Measurements from ENCODE around the gene PPME1.

PPME1 gene

DNA sequence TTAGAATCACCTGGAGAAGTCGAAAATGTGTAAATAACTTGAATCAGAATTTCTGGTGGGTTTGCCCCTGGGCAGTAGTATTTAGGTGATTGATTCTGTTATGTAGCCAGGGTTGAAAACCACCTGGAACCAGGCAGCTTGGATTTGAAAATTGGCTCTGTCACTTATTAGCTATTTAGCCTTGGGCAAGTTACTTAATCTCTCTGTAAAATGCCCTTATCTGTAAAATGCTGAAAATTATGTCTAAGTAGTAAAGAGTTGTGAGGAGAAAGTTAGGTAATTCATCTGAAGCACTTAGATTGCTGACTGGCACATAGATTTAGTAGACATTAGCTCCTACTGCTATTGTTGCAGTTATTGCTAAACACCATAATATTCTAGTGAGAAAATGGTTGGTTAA, 49.3 kb downstream of the PPME1 start:
- peak; percentile 8 for DNase-seq (ENCODE audit: low read depth)
- no peak overlapping the region for H3K4me3 ChIP-seq (replicated peaks; ENCODE audit: low read depth, low read length)
- TF ChIP-seq, protein P1, sequence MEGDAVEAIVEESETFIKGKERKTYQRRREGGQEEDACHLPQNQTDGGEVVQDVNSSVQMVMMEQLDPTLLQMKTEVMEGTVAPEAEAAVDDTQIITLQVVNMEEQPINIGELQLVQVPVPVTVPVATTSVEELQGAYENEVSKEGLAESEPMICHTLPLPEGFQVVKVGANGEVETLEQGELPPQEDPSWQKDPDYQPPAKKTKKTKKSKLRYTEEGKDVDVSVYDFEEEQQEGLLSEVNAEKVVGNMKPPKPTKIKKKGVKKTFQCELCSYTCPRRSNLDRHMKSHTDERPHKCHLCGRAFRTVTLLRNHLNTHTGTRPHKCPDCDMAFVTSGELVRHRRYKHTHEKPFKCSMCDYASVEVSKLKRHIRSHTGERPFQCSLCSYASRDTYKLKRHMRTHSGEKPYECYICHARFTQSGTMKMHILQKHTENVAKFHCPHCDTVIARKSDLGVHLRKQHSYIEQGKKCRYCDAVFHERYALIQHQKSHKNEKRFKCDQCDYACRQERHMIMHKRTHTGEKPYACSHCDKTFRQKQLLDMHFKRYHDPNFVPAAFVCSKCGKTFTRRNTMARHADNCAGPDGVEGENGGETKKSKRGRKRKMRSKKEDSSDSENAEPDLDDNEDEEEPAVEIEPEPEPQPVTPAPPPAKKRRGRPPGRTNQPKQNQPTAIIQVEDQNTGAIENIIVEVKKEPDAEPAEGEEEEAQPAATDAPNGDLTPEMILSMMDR (IDR thresholded peaks at IDR 0.05; ENCODE audit: low read length, missing control alignments): no peak

DNA sequence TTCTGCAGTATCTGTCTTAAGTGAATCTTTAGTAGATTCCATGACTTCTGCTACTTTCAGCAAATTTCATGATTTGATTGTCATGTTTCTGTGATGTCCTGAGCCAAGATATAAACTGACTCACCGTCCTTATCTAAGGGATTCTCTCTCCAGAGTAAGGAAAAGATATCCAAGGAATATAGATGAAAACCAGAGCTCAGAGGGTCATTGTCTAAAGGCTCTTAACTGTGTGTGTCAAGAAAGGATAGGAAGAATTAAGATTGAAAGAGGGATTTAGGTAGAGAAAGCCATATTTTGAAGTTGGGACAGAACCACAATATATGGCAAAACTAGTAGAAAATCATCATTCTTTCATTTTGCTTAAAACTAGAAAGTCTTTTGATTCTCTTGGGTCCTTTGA, 50.7 kb downstream of the PPME1 start:
- TF ChIP-seq, protein P1 (IDR thresholded peaks at IDR 0.05; ENCODE audit: low read length, missing control alignments): no peak
- no peak overlapping the region for H3K4me3 ChIP-seq (replicated peaks; ENCODE audit: low read depth, low read length)
- no peak for DNase-seq (ENCODE audit: low read depth)

- no peak for DNase-seq (ENCODE audit: low read depth)
- TF ChIP-seq, protein P1 (IDR thresholded peaks at IDR 0.05; ENCODE audit: low read length, missing control alignments): no peak
- H3K4me3 ChIP-seq (replicated peaks; ENCODE audit: low read depth, low read length): no peak overlapping the region
Measured at GRCh38 chr11:74225565-74225964, 54.5 kb downstream of the PPME1 start.

DNA sequence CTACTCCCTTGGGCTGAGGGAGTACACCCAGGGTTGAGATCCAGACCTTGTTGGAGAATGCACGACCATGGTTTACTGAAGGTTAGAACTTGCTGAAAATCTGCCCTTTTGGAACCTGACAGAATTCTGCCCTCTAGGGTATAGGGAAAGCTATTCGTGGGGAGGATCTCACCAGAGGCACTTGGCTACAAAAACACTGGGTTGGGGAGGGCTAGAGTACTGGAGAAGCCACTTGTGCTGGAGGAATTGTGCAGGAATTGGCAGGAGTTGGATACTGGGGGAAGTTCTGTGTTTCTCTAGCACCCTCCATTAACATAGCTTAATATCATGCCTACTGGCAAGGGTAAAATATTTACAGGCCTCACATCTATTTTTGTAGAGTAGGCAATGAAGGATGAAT, 55.8 kb downstream of the PPME1 start:
- TF ChIP-seq, protein P1 (IDR thresholded peaks at IDR 0.05; ENCODE audit: low read length, missing control alignments): no peak
- DNase-seq (ENCODE audit: low read depth): no peak
- H3K4me3 ChIP-seq (replicated peaks; ENCODE audit: low read depth, low read length): no peak overlapping the region

DNA sequence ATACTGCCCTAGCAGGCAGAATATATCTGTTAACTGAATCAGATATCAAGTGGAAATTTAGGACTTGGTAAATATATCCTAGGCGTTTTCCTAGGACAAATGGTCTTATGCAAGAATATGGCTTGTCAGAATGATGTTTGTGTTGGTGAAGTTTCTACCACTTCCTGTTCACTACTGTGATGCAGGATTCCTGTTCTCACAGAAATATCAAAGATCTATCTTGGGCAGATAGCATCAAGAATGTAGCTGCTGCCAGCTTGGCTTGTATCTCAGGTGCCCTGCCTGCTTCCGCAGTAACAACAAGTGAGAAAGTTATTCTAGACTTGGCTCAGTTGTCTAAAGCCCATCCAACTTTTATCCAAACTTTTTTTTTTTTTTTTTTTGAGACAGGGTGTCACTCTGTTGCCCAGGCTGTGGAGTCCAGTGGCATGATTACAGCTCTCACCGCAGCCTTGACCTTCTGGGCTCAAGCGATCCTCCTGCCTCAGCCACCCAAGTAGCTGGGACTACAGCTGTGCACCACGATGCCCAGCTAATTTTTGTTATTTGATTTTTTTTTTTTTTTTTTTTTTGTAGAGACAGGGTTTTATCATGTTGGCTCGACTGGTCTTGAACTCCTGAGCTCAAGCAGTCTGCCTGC, 61.3 kb downstream of the PPME1 start:
- peak; percentile 20 for DNase-seq (ENCODE audit: low read depth)
- H3K4me3 ChIP-seq (replicated peaks; ENCODE audit: low read depth, low read length): no peak overlapping the region
- TF ChIP-seq, protein P1 (IDR thresholded peaks at IDR 0.05; ENCODE audit: low read length, missing control alignments): no peak

- TF ChIP-seq, protein P1 (IDR thresholded peaks at IDR 0.05; ENCODE audit: low read length, missing control alignments): no peak
- no peak overlapping the region for H3K4me3 ChIP-seq (replicated peaks; ENCODE audit: low read depth, low read length)
- DNase-seq (ENCODE audit: low read depth): no peak
Measured at GRCh38 chr11:74233683-74234082, 62.6 kb downstream of the PPME1 start.

GRCh38 chr11:74235121-74235520, 64.0 kb downstream of the PPME1 start:
- no peak for DNase-seq (ENCODE audit: low read depth)
- H3K4me3 ChIP-seq (replicated peaks; ENCODE audit: low read depth, low read length): no peak overlapping the region
- TF ChIP-seq, protein P1 (IDR thresholded peaks at IDR 0.05; ENCODE audit: low read length, missing control alignments): no peak
